Hepatocyte (in vitro differentiated cells): ENCODE results near the gene NAV2.

Source experiments
- CTCF ChIP-seq: fragments of 200-600 bp; sonication (generic); IDR thresholded peaks from 2 replicates; pipeline ENCODE4 v1.5.1; 2016; ENCODE audit warnings: antibody characterized with exemption, mild to moderate bottlenecking; ENCODE audit not compliant: poor library complexity
- EZH2 ChIP-seq: fragments of 200-600 bp; sonication (generic); IDR thresholded peaks from 2 replicates; pipeline ENCODE4 v1.6.1; 2016; ENCODE audit warnings: antibody characterized with exemption, mild to moderate bottlenecking, borderline replicate concordance

DNA sequence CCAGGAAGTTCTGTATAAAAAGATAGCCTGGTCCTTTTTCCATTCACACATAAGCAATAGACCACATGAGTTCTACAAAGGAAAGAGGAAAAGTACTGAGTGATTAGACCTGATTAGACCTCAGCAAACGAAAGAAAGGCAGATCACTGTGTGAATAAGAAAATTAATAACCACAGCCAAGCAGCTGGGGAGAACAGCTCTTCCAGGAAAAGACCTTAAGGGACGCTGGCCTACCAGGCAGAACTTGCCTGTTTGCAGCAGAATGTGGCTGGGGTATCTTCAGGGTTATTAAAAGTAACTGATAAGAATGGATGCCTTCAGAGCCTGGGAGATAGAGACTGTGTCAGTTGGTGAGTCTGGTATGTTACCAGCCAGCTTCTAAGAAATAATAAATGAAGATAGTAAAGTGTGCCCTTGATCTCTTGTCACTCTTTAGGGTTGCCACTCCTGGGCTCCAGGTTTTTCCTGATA, 274.7 kb downstream of the NAV2 start:
- TF ChIP-seq CTCF (no peak), EZH2 (no peak)
